Body of pancreas (tissue), 4 donors: ENCODE data around the gene NEK10.

ENCODE experiments used
- CTCF ChIP-seq, 7 experiments: fragments of 450-650 bp in 4 of 7; fragments of 200-600 bp in 3 of 7; sonication (generic) in 3 of 7; IDR thresholded peaks; one replicate each; pipeline ENCODE4 v1.5.1; 2016 to 2019; ENCODE audit warnings: antibody characterized with exemption in 7 of 7
- POLR2A ChIP-seq, 3 donors: fragments of 450-650 bp; IDR thresholded peaks; one replicate each; pipeline ENCODE4 v1.6.1; 2016; ENCODE audit warnings: antibody characterized with exemption in 3 of 3, mild to moderate bottlenecking in 2 of 3

GRCh38 chr3:27352047-27352446, 17.1 kb downstream of the NEK10 start:
- TF ChIP-seq CTCF (IDR thresholded peaks at IDR 0.05) (no peak), POLR2A (IDR thresholded peaks at IDR 0.05) (no peak)
